Adrenal gland (tissue), 5 donors: Measurements from ENCODE around the gene PFDN6.

Experiments
- POLR2A ChIP-seq, 2 donors: fragments of 450-650 bp; IDR thresholded peaks; one replicate each; pipeline ENCODE4 v1.6.1; 2017; ENCODE audit warnings: antibody characterized with exemption in 2 of 2, mild to moderate bottlenecking in 2 of 2, moderate library complexity in 1 of 2
- TF ChIP-seq, protein P1 (sequence below), 6 experiments: fragments of 450-650 bp in 4 of 6; fragments of 200-600 bp in 2 of 6; sonication (generic) in 1 of 6; IDR thresholded peaks; 1 replicate in 5 of 6; 2 replicates in 1 of 6; pipeline versions ENCODE4 v1.5.1 to v1.8.0; 2016 to 2021; ENCODE audit warnings: antibody characterized with exemption in 6 of 6, mild to moderate bottlenecking in 2 of 6, moderate library complexity in 1 of 6
- donor health status: DM: no; HTN: no; CAD: no.

DNA sequence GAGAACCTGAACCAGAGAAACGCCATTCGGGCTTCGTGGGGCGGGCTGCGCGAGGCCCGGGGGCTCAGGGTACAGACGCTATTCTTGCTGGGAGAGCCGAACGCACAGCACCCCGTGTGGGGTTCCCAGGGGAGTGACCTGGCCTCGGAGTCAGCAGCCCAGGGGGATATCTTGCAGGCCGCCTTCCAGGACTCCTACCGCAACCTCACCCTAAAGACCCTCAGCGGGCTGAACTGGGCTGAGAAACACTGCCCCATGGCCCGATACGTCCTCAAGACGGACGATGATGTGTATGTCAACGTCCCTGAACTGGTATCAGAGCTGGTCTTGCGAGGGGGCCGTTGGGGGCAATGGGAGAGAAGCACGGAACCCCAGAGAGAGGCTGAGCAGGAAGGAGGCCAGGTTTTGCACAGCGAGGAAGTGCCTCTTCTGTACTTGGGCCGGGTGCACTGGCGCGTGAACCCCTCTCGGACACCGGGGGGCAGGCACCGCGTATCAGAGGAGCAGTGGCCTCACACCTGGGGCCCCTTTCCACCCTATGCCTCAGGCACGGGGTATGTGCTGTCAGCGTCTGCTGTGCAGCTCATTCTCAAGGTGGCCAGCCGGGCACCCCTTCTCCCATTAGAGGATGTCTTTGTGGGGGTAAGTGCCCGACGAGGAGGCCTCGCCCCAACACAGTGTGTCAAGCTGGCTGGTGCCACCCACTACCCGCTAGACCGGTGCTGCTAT lies 11.6 kb upstream of the PFDN6 start:
- TF ChIP-seq, protein P1, sequence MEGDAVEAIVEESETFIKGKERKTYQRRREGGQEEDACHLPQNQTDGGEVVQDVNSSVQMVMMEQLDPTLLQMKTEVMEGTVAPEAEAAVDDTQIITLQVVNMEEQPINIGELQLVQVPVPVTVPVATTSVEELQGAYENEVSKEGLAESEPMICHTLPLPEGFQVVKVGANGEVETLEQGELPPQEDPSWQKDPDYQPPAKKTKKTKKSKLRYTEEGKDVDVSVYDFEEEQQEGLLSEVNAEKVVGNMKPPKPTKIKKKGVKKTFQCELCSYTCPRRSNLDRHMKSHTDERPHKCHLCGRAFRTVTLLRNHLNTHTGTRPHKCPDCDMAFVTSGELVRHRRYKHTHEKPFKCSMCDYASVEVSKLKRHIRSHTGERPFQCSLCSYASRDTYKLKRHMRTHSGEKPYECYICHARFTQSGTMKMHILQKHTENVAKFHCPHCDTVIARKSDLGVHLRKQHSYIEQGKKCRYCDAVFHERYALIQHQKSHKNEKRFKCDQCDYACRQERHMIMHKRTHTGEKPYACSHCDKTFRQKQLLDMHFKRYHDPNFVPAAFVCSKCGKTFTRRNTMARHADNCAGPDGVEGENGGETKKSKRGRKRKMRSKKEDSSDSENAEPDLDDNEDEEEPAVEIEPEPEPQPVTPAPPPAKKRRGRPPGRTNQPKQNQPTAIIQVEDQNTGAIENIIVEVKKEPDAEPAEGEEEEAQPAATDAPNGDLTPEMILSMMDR (IDR thresholded peaks at IDR 0.05) = no peak
- no peak for TF ChIP-seq POLR2A (IDR thresholded peaks at IDR 0.05)
